Choroid plexus epithelial cell (primary cell): ENCODE results near the gene ADGRG1.

Experiments used
- DNase-seq: peaks from one replicate; pipeline ENCODE4 v3.0.0-alpha.2; 2010; ENCODE audit warnings: low read depth
- H3K4me3 ChIP-seq: 2 replicates; pipeline ENCODE4 v1.5.1; 2011; ENCODE audit warnings: low read depth, mild to moderate bottlenecking, control low read depth, low read length, moderate library complexity
- CTCF ChIP-seq: conservative IDR thresholded peaks from 2 replicates; pipeline ENCODE4 v1.5.1; 2011; ENCODE audit warnings: low read depth, mild to moderate bottlenecking, control low read depth, inconsistent platforms, low read length, moderate library complexity

Gene ADGRG1

GRCh38 chr16:57616241-57616640, 12.2 kb upstream of the ADGRG1 start:
- DNase-seq, result no peak
- no peak for TF ChIP-seq CTCF
- H3K4me3 ChIP-seq, result no peak overlapping the region

- no peak for TF ChIP-seq CTCF
- DNase-seq, result no peak
- no peak overlapping the region for H3K4me3 ChIP-seq
These were observed 11.6 kb upstream of the ADGRG1 start for GRCh38 chr16:57616876-57617275.

- no peak overlapping the region for H3K4me3 ChIP-seq
- DNase-seq, result no peak
- no peak for TF ChIP-seq CTCF
These were observed 10.8 kb upstream of the ADGRG1 start for GRCh38 chr16:57617604-57618111.

GRCh38 chr16:57618296-57619132, 9.9 kb upstream of the ADGRG1 start:
- peak; percentile 20 for DNase-seq
- no peak for TF ChIP-seq CTCF
- no peak overlapping the region for H3K4me3 ChIP-seq

GRCh38 chr16:57619133-57619605, 9.3 kb upstream of the ADGRG1 start:
- no peak overlapping the region for H3K4me3 ChIP-seq

GRCh38 chr16:57619606-57620334, 8.7 kb upstream of the ADGRG1 start:
- no peak for TF ChIP-seq CTCF
- DNase-seq, result no peak
- H3K4me3 ChIP-seq, result no peak overlapping the region

More at GRCh38 chr16:57619133-57619605, 9.3 kb upstream of the ADGRG1 start:
- DNase-seq, result no peak
- TF ChIP-seq CTCF, result no peak
